Cardiac ventricle fibroblast (primary cell): Measurements from ENCODE around the gene ALMS1. TPM values are rescaled to one million over a fixed set of nuclear protein-coding genes. Genes with fewer than 3 reads are reported as not detected.

Experiments used
- total RNA-seq: library from RNA; depleted of rRNA; stranded (reverse); fragments of >200 nt; gene quantifications from 2 replicates; pipeline ENCODE4 v1.2.3, GENCODE V29; 2015

Gene ALMS1, protein sequence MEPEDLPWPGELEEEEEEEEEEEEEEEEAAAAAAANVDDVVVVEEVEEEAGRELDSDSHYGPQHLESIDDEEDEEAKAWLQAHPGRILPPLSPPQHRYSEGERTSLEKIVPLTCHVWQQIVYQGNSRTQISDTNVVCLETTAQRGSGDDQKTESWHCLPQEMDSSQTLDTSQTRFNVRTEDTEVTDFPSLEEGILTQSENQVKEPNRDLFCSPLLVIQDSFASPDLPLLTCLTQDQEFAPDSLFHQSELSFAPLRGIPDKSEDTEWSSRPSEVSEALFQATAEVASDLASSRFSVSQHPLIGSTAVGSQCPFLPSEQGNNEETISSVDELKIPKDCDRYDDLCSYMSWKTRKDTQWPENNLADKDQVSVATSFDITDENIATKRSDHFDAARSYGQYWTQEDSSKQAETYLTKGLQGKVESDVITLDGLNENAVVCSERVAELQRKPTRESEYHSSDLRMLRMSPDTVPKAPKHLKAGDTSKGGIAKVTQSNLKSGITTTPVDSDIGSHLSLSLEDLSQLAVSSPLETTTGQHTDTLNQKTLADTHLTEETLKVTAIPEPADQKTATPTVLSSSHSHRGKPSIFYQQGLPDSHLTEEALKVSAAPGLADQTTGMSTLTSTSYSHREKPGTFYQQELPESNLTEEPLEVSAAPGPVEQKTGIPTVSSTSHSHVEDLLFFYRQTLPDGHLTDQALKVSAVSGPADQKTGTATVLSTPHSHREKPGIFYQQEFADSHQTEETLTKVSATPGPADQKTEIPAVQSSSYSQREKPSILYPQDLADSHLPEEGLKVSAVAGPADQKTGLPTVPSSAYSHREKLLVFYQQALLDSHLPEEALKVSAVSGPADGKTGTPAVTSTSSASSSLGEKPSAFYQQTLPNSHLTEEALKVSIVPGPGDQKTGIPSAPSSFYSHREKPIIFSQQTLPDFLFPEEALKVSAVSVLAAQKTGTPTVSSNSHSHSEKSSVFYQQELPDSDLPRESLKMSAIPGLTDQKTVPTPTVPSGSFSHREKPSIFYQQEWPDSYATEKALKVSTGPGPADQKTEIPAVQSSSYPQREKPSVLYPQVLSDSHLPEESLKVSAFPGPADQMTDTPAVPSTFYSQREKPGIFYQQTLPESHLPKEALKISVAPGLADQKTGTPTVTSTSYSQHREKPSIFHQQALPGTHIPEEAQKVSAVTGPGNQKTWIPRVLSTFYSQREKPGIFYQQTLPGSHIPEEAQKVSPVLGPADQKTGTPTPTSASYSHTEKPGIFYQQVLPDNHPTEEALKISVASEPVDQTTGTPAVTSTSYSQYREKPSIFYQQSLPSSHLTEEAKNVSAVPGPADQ (N-terminal part only)
- total RNA-seq = 8.0 and 10.2 TPM in 2 replicates

DNA sequence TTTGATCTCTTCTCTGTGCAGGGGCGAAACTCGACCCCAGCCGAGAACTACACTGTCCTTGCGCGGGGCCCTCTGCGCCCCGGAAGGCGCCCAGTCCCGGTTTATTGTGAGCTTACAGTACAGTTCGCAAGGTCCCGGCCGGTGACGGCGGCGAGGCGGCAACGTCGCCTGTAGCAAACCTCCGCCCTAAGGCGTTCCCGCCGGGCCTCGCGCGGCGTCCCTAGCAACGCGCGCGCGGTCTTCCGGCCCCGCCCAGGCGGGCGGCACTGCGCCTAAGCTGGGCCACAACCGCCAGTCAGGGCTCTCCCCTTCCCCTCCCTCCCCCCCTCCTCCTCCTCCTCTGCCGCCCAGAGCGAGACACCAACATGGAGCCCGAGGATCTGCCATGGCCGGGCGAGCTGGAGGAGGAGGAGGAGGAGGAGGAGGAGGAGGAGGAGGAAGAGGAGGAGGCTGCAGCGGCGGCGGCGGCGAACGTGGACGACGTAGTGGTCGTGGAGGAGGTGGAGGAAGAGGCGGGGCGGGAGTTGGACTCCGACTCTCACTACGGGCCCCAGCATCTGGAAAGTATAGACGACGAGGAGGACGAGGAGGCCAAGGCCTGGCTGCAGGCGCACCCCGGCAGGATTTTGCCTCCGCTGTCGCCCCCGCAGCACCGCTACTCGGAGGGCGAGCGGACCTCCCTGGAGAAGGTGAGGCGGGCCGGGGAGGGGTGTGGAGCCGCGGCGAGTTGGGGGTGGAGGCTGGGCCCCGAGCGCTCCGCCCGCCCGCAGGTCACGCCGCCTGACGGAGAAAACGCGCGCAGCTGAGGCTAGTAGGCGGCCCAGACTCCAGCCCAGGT, at the start of gene ALMS1:
Gene ALMS1 (plus strand): TSS at position 333 of the 838 bp plus-strand sequence. CDS start 33 bp downstream, at position 366.

DNA sequence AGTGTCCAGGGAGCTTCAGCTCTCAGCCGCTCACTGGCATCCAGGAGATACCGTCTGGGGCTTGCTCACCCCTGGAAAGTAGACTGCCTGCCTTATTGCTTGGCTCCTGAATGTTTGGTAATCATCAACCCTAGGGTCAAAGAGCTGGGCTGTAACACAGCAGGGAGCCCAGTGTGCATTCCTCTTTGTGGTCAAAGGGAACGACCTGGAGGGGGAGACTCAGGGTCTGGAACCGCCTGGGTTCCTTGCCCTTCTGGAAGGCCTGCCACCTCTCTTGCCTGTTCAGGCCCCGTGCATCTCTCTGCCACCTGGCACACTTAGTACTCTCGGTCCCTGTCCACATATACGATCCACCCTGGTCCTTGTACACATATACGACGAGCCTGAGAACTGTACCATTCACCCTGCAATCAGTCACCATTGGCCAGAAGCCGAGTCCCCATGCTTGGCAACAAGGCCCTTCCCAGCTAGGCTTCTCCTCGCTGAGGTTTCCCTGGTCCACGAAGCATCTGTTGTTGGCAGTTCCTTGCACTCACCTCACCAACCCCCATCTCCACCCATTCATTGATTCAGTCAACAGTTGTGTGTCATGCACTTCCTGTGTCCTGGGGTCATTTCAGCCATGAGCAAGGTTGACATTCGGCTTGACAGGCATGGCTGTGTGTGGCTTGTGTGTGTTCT, 256.8 kb downstream of the ALMS1 start, which contains the start of gene NAT8:
Gene NAT8 (minus strand): TSS at position 85 of the 681 bp plus-strand sequence. CDS start 794 bp downstream, outside the sequence.

Other genes starting within 250 kb of the ALMS1 start
- gene NOTO, start 183.3 kb upstream of the ALMS1 start, total RNA-seq = not detected in 2 replicates
- gene SMYD5, start 171.6 kb upstream of the ALMS1 start, total RNA-seq = 13.5 and 17.2 TPM in 2 replicates
- 23.9 and 28.3 TPM in 2 replicates for gene PRADC1, start 152.6 kb upstream of the ALMS1 start, total RNA-seq
- 202 and 219 TPM in 2 replicates for gene CCT7, start 151.5 kb upstream of the ALMS1 start, total RNA-seq
- 1.7 and 2.4 TPM in 2 replicates for gene FBXO41, start 101.4 kb upstream of the ALMS1 start, total RNA-seq
- gene EGR4, start 92.3 kb upstream of the ALMS1 start, total RNA-seq = not detected in 2 replicates